Vagina (tissue), 2 donors: Measurements from ENCODE around the gene ATP6V0B. TPM values are rescaled to one million over a fixed set of nuclear protein-coding genes. Genes with fewer than 3 reads are reported as not detected.
A peak's percentile ranks its signal among the peaks of the same experiment; 100 is the strongest.

Source experiments
- DNase-seq, 2 donors: peaks; one replicate each; pipeline ENCODE4 v3.0.0-alpha.2; 2017; ENCODE audit errors: extremely low spot score in 2 of 2
- H3K27ac ChIP-seq: fragments of 200-600 bp; sonication (generic); one replicate; pipeline ENCODE4 v1.5.1; 2019
- H3K27me3 ChIP-seq: fragments of 200-600 bp; sonication (generic); one replicate; pipeline ENCODE4 v1.5.1; 2019
- H3K36me3 ChIP-seq, 2 donors: fragments of 200-600 bp; sonication (generic); one replicate each; pipeline ENCODE4 v1.5.1; 2017 to 2019
- H3K4me1 ChIP-seq: fragments of 200-600 bp; sonication (generic); one replicate; pipeline ENCODE4 v1.5.1; 2019
- H3K4me3 ChIP-seq, 2 donors: fragments of 200-600 bp; sonication (generic); 1 replicate in 1 of 2; 2 replicates in 1 of 2; pipeline ENCODE4 v1.5.1; 2016 to 2019
- H3K9me3 ChIP-seq: fragments of 200-600 bp; sonication (generic); one replicate; pipeline ENCODE4 v1.5.1; 2019
- CTCF ChIP-seq, 3 experiments: fragments of 450-650 bp in 2 of 3; fragments of 200-600 bp in 1 of 3; sonication (generic) in 1 of 3; IDR thresholded peaks; one replicate each; pipeline ENCODE4 v1.5.1; 2017 to 2019; ENCODE audit warnings: antibody characterized with exemption in 3 of 3, mild to moderate bottlenecking in 2 of 3, moderate library complexity in 2 of 3
- POLR2A ChIP-seq, 2 donors: fragments of 450-650 bp; IDR thresholded peaks; one replicate each; pipeline ENCODE4 v1.6.1; 2017; ENCODE audit warnings: antibody characterized with exemption in 2 of 2, mild to moderate bottlenecking in 2 of 2, moderate library complexity in 2 of 2
- POLR2AphosphoS5 ChIP-seq, 2 donors: sonication (generic); formaldehyde crosslinking; IDR thresholded peaks; one replicate each; pipeline ENCODE4 v1.9.0; 2017; ENCODE audit warnings: antibody characterized with exemption in 2 of 2, mild to moderate bottlenecking in 2 of 2, low read depth in 1 of 2; ENCODE audit not compliant: insufficient read depth in 1 of 2
- intact Hi-C: fragments of 100-400 bp; cut with DNase I; formaldehyde crosslinking; loops from one replicate; pipeline ENCODE4 v1.15.1; 2023
- total RNA-seq: library from RNA; depleted of rRNA; stranded (reverse); fragments of >200 nt; gene quantifications from one replicate; pipeline ENCODE4 v1.2.3, GENCODE V29; 2016

The ATP6V0B gene
- total RNA-seq, 1 donor from 2014 or later: 71.5 TPM

DNA sequence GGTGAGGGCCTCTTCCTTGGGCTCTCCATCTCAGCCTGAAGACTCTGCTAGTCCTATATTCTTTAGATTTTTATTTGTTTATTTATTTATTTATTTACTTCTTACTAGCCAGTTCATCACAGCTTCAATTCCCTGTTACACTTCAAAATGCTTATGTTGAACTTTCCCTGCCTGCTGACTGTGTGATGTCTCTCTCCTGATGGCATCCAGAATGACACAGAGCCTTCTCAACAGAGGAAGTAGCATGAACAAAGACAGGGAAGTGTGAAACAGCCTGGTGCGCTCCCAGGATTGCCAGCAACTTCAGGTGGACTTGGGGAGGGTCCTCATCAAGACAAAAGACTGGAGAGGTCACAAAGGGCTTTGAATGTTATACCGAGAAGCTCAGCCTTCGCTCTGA is 32.3 kb upstream of the ATP6V0B start:
- TF ChIP-seq POLR2A (IDR thresholded peaks at IDR 0.05) (no peak), POLR2AphosphoS5 (IDR thresholded peaks at IDR 0.05; ENCODE audit: insufficient read depth in 1 of 2, low read depth in 1 of 2) (no peak), CTCF (IDR thresholded peaks at IDR 0.05) (no peak)
- peaks cover 25% of the 10 kb centered on the region for H3K4me1 ChIP-seq
- H3K27ac ChIP-seq: no peak overlapping the region
- no peak for DNase-seq
- H3K4me3 ChIP-seq: no peak overlapping the region
- intact Hi-C loops: no loop called here
- H3K9me3 ChIP-seq: no peaks in the 10 kb centered on the region
- H3K36me3 ChIP-seq: no peaks in the 10 kb centered on the region
- H3K27me3 ChIP-seq: no peaks in the 10 kb centered on the region

GRCh38 chr1:43944860-43945259 is 29.9 kb upstream of the ATP6V0B start:
- H3K27ac ChIP-seq: no peak overlapping the region

GRCh38 chr1:43945674-43946235 is 29.0 kb upstream of the ATP6V0B start:
- no peak for DNase-seq
- Histone ChIP-seq H3K36me3 (no peaks in the 10 kb centered on the region), H3K9me3 (no peaks in the 10 kb centered on the region), H3K4me1 (peaks cover 35% of the 10 kb centered on the region), H3K27ac (peak overlapping the region; percentile 95), H3K4me3 (peak overlapping the region; percentile 64 to 79), H3K27me3 (no peaks in the 10 kb centered on the region)
- intact Hi-C loops: no loop called here
- TF ChIP-seq POLR2A (IDR thresholded peaks at IDR 0.05): no peak
- TF ChIP-seq POLR2AphosphoS5 (IDR thresholded peaks at IDR 0.05; ENCODE audit: insufficient read depth in 1 of 2, low read depth in 1 of 2): no peak
- TF ChIP-seq CTCF (IDR thresholded peaks at IDR 0.05): no peak

More at GRCh38 chr1:43944860-43945259, 29.9 kb upstream of the ATP6V0B start:
- Histone ChIP-seq H3K27me3 (no peaks in the 10 kb centered on the region), H3K4me1 (peaks cover 35% of the 10 kb centered on the region), H3K4me3 (no peak overlapping the region), H3K36me3 (no peaks in the 10 kb centered on the region), H3K9me3 (no peaks in the 10 kb centered on the region)
- no peak for DNase-seq
- intact Hi-C loops: no loop called here
- TF ChIP-seq CTCF (IDR thresholded peaks at IDR 0.05): no peak

- Histone ChIP-seq H3K4me3 (peak within 1 kb of the TSS; percentile 64 to 79), H3K9me3 (no peaks in the 10 kb centered on the region), H3K27me3 (no peaks in the 10 kb centered on the region), H3K4me1 (peaks cover 35% of the 10 kb centered on the region), H3K36me3 (no peaks in the 10 kb centered on the region), H3K27ac (peak within 1 kb of the TSS; percentile 95)
- peak in 1 of 2 donors; percentile 94 for DNase-seq
- TF ChIP-seq POLR2AphosphoS5 (IDR thresholded peaks at IDR 0.05; ENCODE audit: insufficient read depth in 1 of 2, low read depth in 1 of 2): peak; percentile 93
- TF ChIP-seq CTCF (IDR thresholded peaks at IDR 0.05): peak in 2 of 3 experiments; percentile 69 to 85
- TF ChIP-seq POLR2A (IDR thresholded peaks at IDR 0.05): peak in 1 of 2 donors; percentile 36
- intact Hi-C loops: no loop called here
Measured at GRCh38 chr1:43946236-43947060, 28.3 kb upstream of the ATP6V0B start, which contains the start of gene IPO13. IPO13 (plus strand) TSS chr1:43946950; CDS start chr1:43947601, 651 bp downstream.
